ENCODE data around the gene IGF2R. TPM values are rescaled to one million over a fixed set of nuclear protein-coding genes. Genes with fewer than 3 reads are reported as not detected.
"Not testable (repeated sequence)": the region's sequence is repeated elsewhere in the genome, so short reads cannot be mapped to it uniquely, and the experiment has no call there.

IGF2R gene
- total and polyA plus RNA-seq, 2 donors from 2014 or later: 23.7 to 88.6 TPM

DNA sequence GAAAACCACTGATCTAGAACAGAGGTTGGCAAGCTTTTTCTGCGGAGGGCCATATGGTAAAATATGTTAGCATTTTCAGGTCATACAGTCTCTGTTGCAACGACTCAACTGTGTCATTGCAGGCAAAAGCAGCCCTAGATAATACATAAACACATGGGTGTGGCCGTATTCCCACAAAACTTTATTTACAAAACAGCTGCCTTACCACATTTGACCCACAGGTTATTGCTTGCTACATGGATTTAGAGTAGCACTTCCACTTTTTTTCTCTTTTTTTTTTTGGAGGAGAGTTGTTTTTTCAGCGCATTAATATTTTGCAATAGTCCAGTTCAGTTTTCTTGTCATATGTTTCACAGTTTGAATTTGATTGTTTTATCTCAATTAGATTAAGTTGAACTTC lies 2.5 kb upstream of the IGF2R start:
- H3K27me3 ChIP-seq (ENCODE audit: control insufficient read depth, insufficient read depth, low read length): no peaks in the 10 kb centered on the region
- H3K4me1 ChIP-seq (ENCODE audit: control insufficient read depth in 2 of 3, insufficient read depth in 2 of 3, low read depth in 1 of 3, low read length in 3 of 3): peaks cover 0 to 9% (median 4%) of the 10 kb centered on the region in 3 donors
- FAIRE-seq (no peak), DNase-seq (no peak)
- no peaks in the 10 kb centered on the region for H3K9me3 ChIP-seq (ENCODE audit: control insufficient read depth in 2 of 3, insufficient read depth in 1 of 3, low read length in 3 of 3)
- no peak overlapping the region for H3K4me3 ChIP-seq (ENCODE audit: low read length in 3 of 3)
- no peak overlapping the region for H3K9ac ChIP-seq (ENCODE audit: low read length in 3 of 3)
- H3K36me3 ChIP-seq (ENCODE audit: control insufficient read depth in 2 of 3, insufficient read depth in 3 of 3, low read length in 3 of 3): no peaks in the 10 kb centered on the region
- intact Hi-C loops (cut with DNase I): no loop called here
- H3K27ac ChIP-seq (ENCODE audit: low read depth in 2 of 2, low read length in 2 of 2): no peak overlapping the region
- TF ChIP-seq, protein P1, sequence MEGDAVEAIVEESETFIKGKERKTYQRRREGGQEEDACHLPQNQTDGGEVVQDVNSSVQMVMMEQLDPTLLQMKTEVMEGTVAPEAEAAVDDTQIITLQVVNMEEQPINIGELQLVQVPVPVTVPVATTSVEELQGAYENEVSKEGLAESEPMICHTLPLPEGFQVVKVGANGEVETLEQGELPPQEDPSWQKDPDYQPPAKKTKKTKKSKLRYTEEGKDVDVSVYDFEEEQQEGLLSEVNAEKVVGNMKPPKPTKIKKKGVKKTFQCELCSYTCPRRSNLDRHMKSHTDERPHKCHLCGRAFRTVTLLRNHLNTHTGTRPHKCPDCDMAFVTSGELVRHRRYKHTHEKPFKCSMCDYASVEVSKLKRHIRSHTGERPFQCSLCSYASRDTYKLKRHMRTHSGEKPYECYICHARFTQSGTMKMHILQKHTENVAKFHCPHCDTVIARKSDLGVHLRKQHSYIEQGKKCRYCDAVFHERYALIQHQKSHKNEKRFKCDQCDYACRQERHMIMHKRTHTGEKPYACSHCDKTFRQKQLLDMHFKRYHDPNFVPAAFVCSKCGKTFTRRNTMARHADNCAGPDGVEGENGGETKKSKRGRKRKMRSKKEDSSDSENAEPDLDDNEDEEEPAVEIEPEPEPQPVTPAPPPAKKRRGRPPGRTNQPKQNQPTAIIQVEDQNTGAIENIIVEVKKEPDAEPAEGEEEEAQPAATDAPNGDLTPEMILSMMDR (IDR thresholded peaks at IDR 0.05; ENCODE audit: borderline replicate concordance, extremely low read depth, insufficient read depth): no peak

DNA sequence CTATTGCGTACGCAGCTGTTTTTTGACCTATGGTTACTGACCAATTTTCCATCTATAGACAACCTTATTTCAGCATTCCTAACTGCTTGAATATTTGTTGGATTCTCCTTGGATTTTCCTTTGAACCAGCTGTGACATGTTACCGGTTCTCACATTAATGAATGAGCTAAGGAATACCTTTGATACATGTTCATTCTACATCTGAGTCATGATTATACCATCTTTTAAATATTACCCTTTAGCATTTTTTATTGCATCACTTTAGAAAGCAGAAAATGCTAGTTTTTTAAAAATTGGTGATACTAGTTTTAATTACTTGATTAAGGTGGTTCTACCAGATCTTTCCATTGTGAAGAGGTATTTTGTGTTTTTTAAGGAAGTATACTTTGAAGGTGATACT lies 1.9 kb upstream of the IGF2R start:
- Histone ChIP-seq H3K27me3 (ENCODE audit: control insufficient read depth, insufficient read depth, low read length) (no peaks in the 10 kb centered on the region), H3K9ac (ENCODE audit: low read length in 3 of 3) (no peak overlapping the region), H3K9me3 (ENCODE audit: control insufficient read depth in 2 of 3, insufficient read depth in 1 of 3, low read length in 3 of 3) (no peaks in the 10 kb centered on the region), H3K4me3 (ENCODE audit: low read length in 3 of 3) (no peak overlapping the region), H3K36me3 (ENCODE audit: control insufficient read depth in 2 of 3, insufficient read depth in 3 of 3, low read length in 3 of 3) (no peaks in the 10 kb centered on the region), H3K27ac (ENCODE audit: low read depth in 2 of 2, low read length in 2 of 2) (no peak overlapping the region), H3K4me1 (ENCODE audit: control insufficient read depth in 2 of 3, insufficient read depth in 2 of 3, low read depth in 1 of 3, low read length in 3 of 3) (peaks cover 0 to 9% (median 8%) of the 10 kb centered on the region in 3 donors)
- TF ChIP-seq, protein P1 (IDR thresholded peaks at IDR 0.05; ENCODE audit: borderline replicate concordance, extremely low read depth, insufficient read depth): no peak
- intact Hi-C loops (cut with DNase I): no loop called here
- FAIRE-seq (no peak), DNase-seq (no peak)

DNA sequence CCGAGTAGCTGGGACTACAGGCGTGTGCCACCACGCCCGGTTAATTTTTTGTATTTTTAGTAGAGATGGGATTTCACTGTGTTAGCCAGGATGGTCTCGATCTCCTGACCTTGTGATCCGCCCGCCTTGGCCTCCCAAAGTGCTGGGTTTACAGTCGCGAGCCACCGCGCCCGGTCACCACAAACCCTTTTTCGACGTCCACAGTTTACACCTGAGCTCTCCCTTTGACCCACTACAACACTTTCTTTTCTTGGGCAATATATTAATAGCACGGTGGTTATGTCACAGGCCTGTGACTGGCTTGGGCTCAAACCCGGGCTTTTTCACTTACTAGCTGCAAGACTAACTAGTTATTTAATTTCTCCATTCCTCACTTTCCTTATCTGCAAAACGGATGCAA lies 1.3 kb upstream of the IGF2R start:
- peaks cover 0 to 15% (median 11%) of the 10 kb centered on the region in 3 donors for H3K4me1 ChIP-seq (ENCODE audit: control insufficient read depth in 2 of 3, insufficient read depth in 2 of 3, low read depth in 1 of 3, low read length in 3 of 3)
- H3K9ac ChIP-seq (ENCODE audit: low read length in 3 of 3); H3K27ac ChIP-seq (ENCODE audit: low read depth in 2 of 2, low read length in 2 of 2); FAIRE-seq; H3K4me3 ChIP-seq (ENCODE audit: low read length in 3 of 3); H3K36me3 ChIP-seq (ENCODE audit: control insufficient read depth in 2 of 3, insufficient read depth in 3 of 3, low read length in 3 of 3); intact Hi-C loops (cut with DNase I); DNase-seq; H3K27me3 ChIP-seq (ENCODE audit: control insufficient read depth, insufficient read depth, low read length); H3K9me3 ChIP-seq (ENCODE audit: control insufficient read depth in 2 of 3, insufficient read depth in 1 of 3, low read length in 3 of 3): not testable (repeated sequence)

DNA sequence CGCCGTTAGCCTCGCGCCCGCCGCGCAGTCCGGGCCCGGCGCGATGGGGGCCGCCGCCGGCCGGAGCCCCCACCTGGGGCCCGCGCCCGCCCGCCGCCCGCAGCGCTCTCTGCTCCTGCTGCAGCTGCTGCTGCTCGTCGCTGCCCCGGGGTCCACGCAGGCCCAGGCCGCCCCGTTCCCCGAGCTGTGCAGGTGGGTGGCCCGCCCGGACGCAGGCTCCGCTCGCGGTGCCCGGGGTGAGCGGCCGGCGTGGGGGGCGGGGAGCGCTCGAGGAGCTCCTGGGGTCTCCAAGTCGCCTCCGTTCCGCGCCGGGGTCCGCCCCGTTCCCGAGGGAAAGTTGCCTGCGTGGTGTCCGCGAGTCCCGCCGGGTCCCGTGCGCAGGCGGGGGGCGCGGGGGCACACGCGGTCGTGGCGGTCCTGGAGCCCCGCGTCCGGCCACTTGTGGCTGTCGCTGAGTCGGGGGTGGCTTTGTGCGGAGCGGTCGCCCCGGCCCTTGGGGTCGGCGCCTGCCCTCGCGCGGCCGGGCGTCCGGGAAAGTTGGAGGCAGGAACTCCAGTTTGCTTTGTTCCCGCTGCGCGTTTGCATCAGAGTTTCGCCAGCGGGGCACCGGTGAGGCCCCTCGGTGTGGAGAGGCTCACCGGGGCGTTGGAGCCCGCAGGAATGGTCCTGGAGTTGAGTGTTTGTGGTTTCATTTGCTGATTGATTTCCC lies 476 bp downstream of the IGF2R start:
- Histone ChIP-seq H3K36me3 (ENCODE audit: control insufficient read depth in 2 of 3, insufficient read depth in 3 of 3, low read length in 3 of 3) (no peaks in the 10 kb centered on the region), H3K4me3 (ENCODE audit: low read length in 3 of 3) (peak overlapping the region; percentile 59 to 74 (median 60)), H3K27ac (ENCODE audit: low read depth in 2 of 2, low read length in 2 of 2) (peak overlapping the region; percentile 92 to 95), H3K4me1 (ENCODE audit: control insufficient read depth in 2 of 3, insufficient read depth in 2 of 3, low read depth in 1 of 3, low read length in 3 of 3) (peaks cover 3 to 32% (median 16%) of the 10 kb centered on the region in 3 donors), H3K9ac (ENCODE audit: low read length in 3 of 3) (peak overlapping the region; percentile 52 to 73 (median 55)), H3K27me3 (ENCODE audit: control insufficient read depth, insufficient read depth, low read length) (no peaks in the 10 kb centered on the region), H3K9me3 (ENCODE audit: control insufficient read depth in 2 of 3, insufficient read depth in 1 of 3, low read length in 3 of 3) (no peaks in the 10 kb centered on the region)
- TF ChIP-seq, protein P1 (IDR thresholded peaks at IDR 0.05; ENCODE audit: borderline replicate concordance, extremely low read depth, insufficient read depth): no peak
- intact Hi-C loops (cut with DNase I): no loop called here
- no peak for FAIRE-seq
- DNase-seq: peak in 4 of 5 donors; percentile 46 to 90 (median 78)

Measured in kidney (tissue), 14 donors.